PC-3 (cell line): ENCODE results near the gene TNNT1. TPM values are rescaled to one million over a fixed set of nuclear protein-coding genes. Genes with fewer than 3 reads are reported as not detected.

Experiments used
- ATAC-seq: fragments of 200-7000 bp; cut with Tn5 transposase; 2 replicates; pipeline ENCODE4 v1.9.1; 2020; ENCODE audit warnings: mild to moderate bottlenecking, moderate library complexity
- BruUV-seq: library from RNA; stranded (reverse); fragments of 400-500 nt; replicated peaks from 2 replicates; lab custom pipeline; 2021; lab: Mats Ljungman, UMichigan
- CTCF ChIA-PET: fragments of 300-600 bp; sonication (Branson Sonifier 250); formaldehyde crosslinking; loops from one replicate; lab custom pipeline; 2022; ENCODE audit warnings: antibody characterized with exemption; lab: Charles Lee
- POLR2A ChIA-PET: fragments of 300-600 bp; sonication (Branson Sonifier 250); formaldehyde crosslinking; loops from one replicate; lab custom pipeline; 2022; ENCODE audit warnings: antibody characterized with exemption; ENCODE audit not compliant: unreplicated experiment; lab: Charles Lee
- DNase-seq: peaks from one replicate; pipeline ENCODE4 v3.0.0-alpha.2; 2015
- H2AFZ ChIP-seq: fragments of 300-600 bp; sonication (generic); 2 replicates; pipeline ENCODE4 v1.6.0; 2016; ENCODE audit warnings: antibody characterized with exemption, low read length
- H3F3A ChIP-seq: fragments of 300-600 bp; sonication (generic); one replicate; pipeline ENCODE4 v1.6.0; 2017; ENCODE audit warnings: antibody characterized with exemption, low read length, control low read depth, mild to moderate bottlenecking; ENCODE audit not compliant: unreplicated experiment
- H3K27ac ChIP-seq: fragments of 300-600 bp; sonication (generic); 2 replicates; pipeline ENCODE4 v1.5.1; 2016; ENCODE audit warnings: mild to moderate bottlenecking, low read length
- H3K27me3 ChIP-seq: fragments of 300-600 bp; sonication (generic); 2 replicates; pipeline ENCODE4 v1.6.1; 2016; ENCODE audit warnings: low read length, mixed read lengths
- H3K36me3 ChIP-seq: fragments of 300-600 bp; sonication (generic); 2 replicates; pipeline ENCODE4 v1.6.1; 2016; ENCODE audit warnings: low read depth, mixed run types, low read length, mixed read lengths
- H3K4me1 ChIP-seq: fragments of 300-600 bp; sonication (generic); 2 replicates; pipeline ENCODE4 v1.5.1; 2016; ENCODE audit warnings: low read length; ENCODE audit not compliant: insufficient read depth
- H3K4me2 ChIP-seq: fragments of 300-600 bp; sonication (generic); 2 replicates; pipeline ENCODE4 v1.6.0; 2016; ENCODE audit warnings: low read length
- H3K4me3 ChIP-seq: fragments of 300-600 bp; sonication (generic); 2 replicates; pipeline ENCODE4 v1.5.1; 2016; ENCODE audit warnings: mild to moderate bottlenecking, low read length, mixed read lengths
- H3K79me2 ChIP-seq: fragments of 300-600 bp; sonication (generic); 2 replicates; pipeline ENCODE4 v1.6.1; 2017; ENCODE audit warnings: low read length, mixed read lengths
- H3K9ac ChIP-seq: fragments of 300-600 bp; sonication (generic); 2 replicates; pipeline ENCODE4 v1.6.0; 2016; ENCODE audit warnings: mild to moderate bottlenecking, low read length
- H3K9me2 ChIP-seq: fragments of 300-600 bp; sonication (generic); replicated peaks from 2 replicates; pipeline ENCODE4 v1.6.1; 2016; ENCODE audit warnings: mixed run types, low read length, mixed read lengths
- H3K9me3 ChIP-seq: fragments of 300-600 bp; sonication (generic); 2 replicates; pipeline ENCODE4 v1.6.1; 2016; ENCODE audit warnings: low read length, mixed read lengths
- H4K20me1 ChIP-seq: fragments of 300-600 bp; sonication (generic); 2 replicates; pipeline ENCODE4 v1.6.1; 2016; ENCODE audit warnings: low read length, mixed read lengths
- EZH2 ChIP-seq: fragments of 300-600 bp; sonication (generic); IDR thresholded peaks from one replicate; pipeline ENCODE4 v1.6.1; 2017; ENCODE audit warnings: antibody characterized with exemption, mild to moderate bottlenecking, low read length; ENCODE audit not compliant: unreplicated experiment
- EZH2phosphoT487 ChIP-seq: fragments of 300-600 bp; sonication (generic); IDR thresholded peaks from 2 replicates; pipeline ENCODE4 v1.6.1; 2018; ENCODE audit warnings: mild to moderate bottlenecking, antibody characterized with exemption, low read length, borderline replicate concordance
- intact Hi-C: fragments of 100-400 bp; cut with micrococcal nuclease; formaldehyde crosslinking; loops from 2 replicates; pipeline ENCODE4 v1.9.0; 2023
- total RNA-seq: library from RNA; depleted of rRNA; stranded (reverse); fragments of >200 nt; gene quantifications from 2 replicates; pipeline ENCODE4 v1.2.3, GENCODE V29; 2014
- TF ChIP-seq, protein P1 (sequence below): fragments of 300-600 bp; sonication (generic); conservative IDR thresholded peaks from 2 replicates; pipeline ENCODE4 v1.5.1; 2017; ENCODE audit warnings: antibody characterized with exemption, low read depth, mild to moderate bottlenecking, low read length

Gene TNNT1
- total RNA-seq, 1 experiment from 2014 or later = 266 TPM

DNA sequence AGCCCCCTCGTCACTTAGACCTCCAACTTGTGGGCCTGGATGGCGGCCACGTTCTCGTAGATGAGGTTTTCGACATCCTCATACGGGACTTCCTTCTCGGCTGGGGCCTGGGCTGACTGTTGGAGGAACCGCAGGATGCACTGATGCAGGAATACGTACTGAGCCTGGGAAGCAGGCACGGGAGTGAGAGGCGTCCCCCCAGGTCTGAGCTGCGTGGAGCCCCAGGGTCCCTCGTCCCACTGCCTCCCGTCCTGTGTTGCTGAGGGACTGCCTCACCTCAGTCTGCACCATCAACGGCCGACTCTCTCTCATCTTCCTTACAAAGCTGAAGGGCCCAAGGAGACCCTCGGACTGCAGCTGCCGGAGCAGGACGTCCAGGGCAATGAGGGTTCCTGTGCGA lies 32.7 kb upstream of the TNNT1 start:
- intact Hi-C loops = no loop called here
- ChIA-PET POLR2A (interaction anchor here (0.6 kb wide), 1 partner anchor 294 kb away, joined by 3 read pairs; no protein-coding TSS in a partner anchor), CTCF (no interaction called here)

DNA sequence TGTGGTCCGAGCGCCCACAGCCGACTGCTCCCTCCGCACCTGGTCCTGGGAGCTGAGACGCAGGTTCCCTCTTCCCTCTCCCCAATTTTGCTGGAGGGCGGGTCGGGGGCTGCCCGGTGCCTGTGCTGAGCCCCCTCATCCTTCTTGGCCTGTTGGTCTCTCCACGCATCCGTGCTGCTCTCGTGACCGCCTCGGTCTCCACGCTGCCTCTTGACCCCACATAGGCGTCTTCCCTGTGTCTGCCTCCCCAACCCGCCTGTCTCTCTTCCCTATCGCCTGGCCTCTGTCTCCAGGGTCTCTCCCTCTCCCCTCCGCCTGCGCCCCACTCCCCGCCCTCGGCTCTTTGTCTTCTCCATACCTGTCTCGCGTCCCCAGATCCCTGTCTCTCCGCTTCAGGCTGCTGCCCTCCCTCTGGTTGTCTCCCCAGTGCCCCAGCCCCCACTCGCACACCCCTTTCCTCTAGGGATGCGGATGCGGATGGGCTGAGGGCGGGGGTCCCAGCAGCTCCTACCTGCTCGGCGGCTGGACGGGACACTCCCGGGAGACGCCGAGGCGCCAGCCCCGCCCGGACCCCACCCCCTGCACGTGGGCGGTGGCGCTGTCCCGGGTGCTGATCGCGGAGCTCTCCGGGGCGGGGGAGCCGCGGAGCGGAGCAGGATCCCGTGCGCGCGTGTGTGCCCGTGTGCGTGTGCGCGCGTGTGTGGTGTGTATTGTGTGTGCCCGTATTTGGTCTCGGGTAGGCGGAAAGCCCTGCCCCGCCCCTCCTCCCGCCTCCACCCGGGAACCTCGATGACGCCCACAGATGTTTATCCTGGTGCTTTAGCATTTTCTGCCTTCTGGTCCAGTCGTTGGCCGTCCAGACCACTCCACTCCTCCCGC lies 30.8 kb upstream of the TNNT1 start, which contains the start of gene SYT5:
Gene SYT5 (minus strand): TSS at position 684 of the 879 bp plus-strand sequence. CDS start 1,248 bp downstream, outside the sequence.
- peak; percentile 69 for ATAC-seq
- no peaks in the 10 kb centered on the region for H3F3A ChIP-seq
- H3K4me3 ChIP-seq = no peak within 1 kb of the TSS
- ChIA-PET CTCF (no interaction called here), POLR2A (no interaction called here)
- H4K20me1 ChIP-seq = no peaks in the 10 kb centered on the region
- no TSS peak for BruUV-seq
- peaks cover 9% of the 10 kb centered on the region for H3K4me1 ChIP-seq
- H3K9ac ChIP-seq = no peak within 1 kb of the TSS
- no peak within 1 kb of the TSS for H3K27ac ChIP-seq
- H3K27me3 ChIP-seq = peaks cover 22% of the 10 kb centered on the region
- no peaks in the 10 kb centered on the region for H3K79me2 ChIP-seq
- 0 out of 2 replicates have a peak within 1 kb of the TSS, but pooled peaks have one; percentile 7 for H2AFZ ChIP-seq
- no peaks in the 10 kb centered on the region for H3K36me3 ChIP-seq
- no peaks in the 10 kb centered on the region for H3K9me2 ChIP-seq
- intact Hi-C loops = no loop called here
- no peaks in the 10 kb centered on the region for H3K9me3 ChIP-seq
- peak; percentile 64 for DNase-seq
- TF ChIP-seq EZH2 (no peak), EZH2phosphoT487 (no peak)
- TF ChIP-seq, protein P1, sequence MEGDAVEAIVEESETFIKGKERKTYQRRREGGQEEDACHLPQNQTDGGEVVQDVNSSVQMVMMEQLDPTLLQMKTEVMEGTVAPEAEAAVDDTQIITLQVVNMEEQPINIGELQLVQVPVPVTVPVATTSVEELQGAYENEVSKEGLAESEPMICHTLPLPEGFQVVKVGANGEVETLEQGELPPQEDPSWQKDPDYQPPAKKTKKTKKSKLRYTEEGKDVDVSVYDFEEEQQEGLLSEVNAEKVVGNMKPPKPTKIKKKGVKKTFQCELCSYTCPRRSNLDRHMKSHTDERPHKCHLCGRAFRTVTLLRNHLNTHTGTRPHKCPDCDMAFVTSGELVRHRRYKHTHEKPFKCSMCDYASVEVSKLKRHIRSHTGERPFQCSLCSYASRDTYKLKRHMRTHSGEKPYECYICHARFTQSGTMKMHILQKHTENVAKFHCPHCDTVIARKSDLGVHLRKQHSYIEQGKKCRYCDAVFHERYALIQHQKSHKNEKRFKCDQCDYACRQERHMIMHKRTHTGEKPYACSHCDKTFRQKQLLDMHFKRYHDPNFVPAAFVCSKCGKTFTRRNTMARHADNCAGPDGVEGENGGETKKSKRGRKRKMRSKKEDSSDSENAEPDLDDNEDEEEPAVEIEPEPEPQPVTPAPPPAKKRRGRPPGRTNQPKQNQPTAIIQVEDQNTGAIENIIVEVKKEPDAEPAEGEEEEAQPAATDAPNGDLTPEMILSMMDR = no peak
- H3K4me2 ChIP-seq = peak within 1 kb of the TSS; percentile 57

More for the DNA sequence above, 32.7 kb upstream of the TNNT1 start:
- ATAC-seq = no peak
- H3F3A ChIP-seq = no peaks in the 10 kb centered on the region
- H3K9me2 ChIP-seq = no peaks in the 10 kb centered on the region
- no peak overlapping the region for H2AFZ ChIP-seq
- H3K27ac ChIP-seq = no peak overlapping the region
- H3K4me2 ChIP-seq = no peak overlapping the region
- H3K27me3 ChIP-seq = peaks cover 22% of the 10 kb centered on the region
- H3K9me3 ChIP-seq = no peaks in the 10 kb centered on the region
- H4K20me1 ChIP-seq = no peaks in the 10 kb centered on the region
- no TSS peak for BruUV-seq
- H3K9ac ChIP-seq = no peak overlapping the region
- peaks cover 9% of the 10 kb centered on the region for H3K4me1 ChIP-seq
- no peak overlapping the region for H3K4me3 ChIP-seq
- no peaks in the 10 kb centered on the region for H3K36me3 ChIP-seq
- TF ChIP-seq, protein P1 = no peak
- no peak for TF ChIP-seq EZH2
- no peak for TF ChIP-seq EZH2phosphoT487
- no peaks in the 10 kb centered on the region for H3K79me2 ChIP-seq
- no peak for DNase-seq
